ENCODE data around the gene BCL2. TPM values are rescaled to one million over a fixed set of nuclear protein-coding genes. Genes with fewer than 3 reads are reported as not detected.

The BCL2 gene
- total RNA-seq, 1 experiment from 2014 or later = 2.6 TPM

DNA sequence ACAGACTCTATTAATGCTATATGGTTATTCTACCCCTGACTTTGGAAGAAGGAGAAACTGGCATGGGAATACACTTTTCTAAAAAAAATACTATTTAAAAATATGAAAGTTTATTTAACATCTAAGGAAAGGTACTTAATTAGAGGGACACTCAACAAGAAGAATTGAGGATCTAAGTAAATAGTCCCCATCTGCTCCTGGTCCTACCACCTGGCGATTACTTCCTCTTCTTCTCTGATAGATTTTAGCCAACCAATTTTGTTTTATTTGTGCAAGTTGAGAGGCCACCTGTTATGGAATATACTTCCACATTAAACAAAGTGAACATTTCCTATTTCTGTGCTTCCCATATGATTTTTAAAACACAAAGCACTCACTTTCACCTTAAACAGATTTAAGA, 111.7 kb downstream of the BCL2 start:
- DNase-seq (ENCODE audit: low spot score) (no peak), ATAC-seq (no peak)
- Mint-ChIP-seq H3K9me3 (no peaks in the 10 kb centered on the region), H3K27me3 (ENCODE audit: low read depth) (no peaks in the 10 kb centered on the region), H3K36me3 (no peaks in the 10 kb centered on the region), H3K27ac (no peak overlapping the region), H3K4me3 (no peak overlapping the region), H3K4me1 (peaks cover 5% of the 10 kb centered on the region)
- no peak for TF ChIP-seq ATF1 (CRISPR knock-in tag; IDR thresholded peaks at IDR 0.05)
- no peak for TF ChIP-seq MYBL2 (CRISPR knock-in tag; IDR thresholded peaks at IDR 0.05)
- no peak for TF ChIP-seq MXD4 (CRISPR knock-in tag; IDR thresholded peaks at IDR 0.05; ENCODE audit: borderline replicate concordance)
- no peak for TF ChIP-seq ELF4 (CRISPR knock-in tag; IDR thresholded peaks at IDR 0.05; ENCODE audit: low read depth)
- TF ChIP-seq, protein P1, sequence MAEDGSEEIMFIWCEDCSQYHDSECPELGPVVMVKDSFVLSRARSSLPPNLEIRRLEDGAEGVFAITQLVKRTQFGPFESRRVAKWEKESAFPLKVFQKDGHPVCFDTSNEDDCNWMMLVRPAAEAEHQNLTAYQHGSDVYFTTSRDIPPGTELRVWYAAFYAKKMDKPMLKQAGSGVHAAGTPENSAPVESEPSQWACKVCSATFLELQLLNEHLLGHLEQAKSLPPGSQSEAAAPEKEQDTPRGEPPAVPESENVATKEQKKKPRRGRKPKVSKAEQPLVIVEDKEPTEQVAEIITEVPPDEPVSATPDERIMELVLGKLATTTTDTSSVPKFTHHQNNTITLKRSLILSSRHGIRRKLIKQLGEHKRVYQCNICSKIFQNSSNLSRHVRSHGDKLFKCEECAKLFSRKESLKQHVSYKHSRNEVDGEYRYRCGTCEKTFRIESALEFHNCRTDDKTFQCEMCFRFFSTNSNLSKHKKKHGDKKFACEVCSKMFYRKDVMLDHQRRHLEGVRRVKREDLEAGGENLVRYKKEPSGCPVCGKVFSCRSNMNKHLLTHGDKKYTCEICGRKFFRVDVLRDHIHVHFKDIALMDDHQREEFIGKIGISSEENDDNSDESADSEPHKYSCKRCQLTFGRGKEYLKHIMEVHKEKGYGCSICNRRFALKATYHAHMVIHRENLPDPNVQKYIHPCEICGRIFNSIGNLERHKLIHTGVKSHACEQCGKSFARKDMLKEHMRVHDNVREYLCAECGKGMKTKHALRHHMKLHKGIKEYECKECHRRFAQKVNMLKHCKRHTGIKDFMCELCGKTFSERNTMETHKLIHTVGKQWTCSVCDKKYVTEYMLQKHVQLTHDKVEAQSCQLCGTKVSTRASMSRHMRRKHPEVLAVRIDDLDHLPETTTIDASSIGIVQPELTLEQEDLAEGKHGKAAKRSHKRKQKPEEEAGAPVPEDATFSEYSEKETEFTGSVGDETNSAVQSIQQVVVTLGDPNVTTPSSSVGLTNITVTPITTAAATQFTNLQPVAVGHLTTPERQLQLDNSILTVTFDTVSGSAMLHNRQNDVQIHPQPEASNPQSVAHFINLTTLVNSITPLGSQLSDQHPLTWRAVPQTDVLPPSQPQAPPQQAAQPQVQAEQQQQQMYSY (CRISPR knock-in tag; IDR thresholded peaks at IDR 0.05) = no peak
- no peak for TF ChIP-seq CREB1 (CRISPR knock-in tag; IDR thresholded peaks at IDR 0.05)
- no peak for TF ChIP-seq ZNF138 (CRISPR knock-in tag; conservative IDR thresholded peaks at IDR 0.05)
- TF ChIP-seq, protein P2, sequence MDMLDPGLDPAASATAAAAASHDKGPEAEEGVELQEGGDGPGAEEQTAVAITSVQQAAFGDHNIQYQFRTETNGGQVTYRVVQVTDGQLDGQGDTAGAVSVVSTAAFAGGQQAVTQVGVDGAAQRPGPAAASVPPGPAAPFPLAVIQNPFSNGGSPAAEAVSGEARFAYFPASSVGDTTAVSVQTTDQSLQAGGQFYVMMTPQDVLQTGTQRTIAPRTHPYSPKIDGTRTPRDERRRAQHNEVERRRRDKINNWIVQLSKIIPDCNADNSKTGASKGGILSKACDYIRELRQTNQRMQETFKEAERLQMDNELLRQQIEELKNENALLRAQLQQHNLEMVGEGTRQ (CRISPR knock-in tag; IDR thresholded peaks at IDR 0.05) = no peak
- TF ChIP-seq ZNF263 (CRISPR knock-in tag; IDR thresholded peaks at IDR 0.05; ENCODE audit: low read depth) = no peak
- no peak for TF ChIP-seq ZNF423 (CRISPR knock-in tag; IDR thresholded peaks at IDR 0.05)
- POLR2A ChIA-PET = no interaction called here
- CTCF ChIA-PET = no interaction called here

GRCh38 chr18:63207143-63207790, 112.3 kb downstream of the BCL2 start:
- TF ChIP-seq E2F5 (CRISPR knock-in tag; IDR thresholded peaks at IDR 0.05) (no peak), HMGA2 (CRISPR knock-in tag; IDR thresholded peaks at IDR 0.05) (no peak), ATF1 (CRISPR knock-in tag; IDR thresholded peaks at IDR 0.05) (no peak), JAZF1 (CRISPR knock-in tag; IDR thresholded peaks at IDR 0.05) (no peak), NR2C2 (CRISPR knock-in tag; IDR thresholded peaks at IDR 0.05) (no peak), ZNF121 (CRISPR knock-in tag; IDR thresholded peaks at IDR 0.05) (no peak), SMAD3 (CRISPR knock-in tag; IDR thresholded peaks at IDR 0.05; ENCODE audit: borderline replicate concordance) (no peak), RELA (CRISPR knock-in tag; IDR thresholded peaks at IDR 0.05; ENCODE audit: borderline replicate concordance) (no peak), ELF4 (CRISPR knock-in tag; IDR thresholded peaks at IDR 0.05; ENCODE audit: low read depth) (no peak), ZNF425 (CRISPR knock-in tag; conservative IDR thresholded peaks at IDR 0.05) (no peak), EMX1 (CRISPR knock-in tag; IDR thresholded peaks at IDR 0.05) (no peak), ZNF263 (CRISPR knock-in tag; IDR thresholded peaks at IDR 0.05; ENCODE audit: low read depth) (no peak), TEAD4 (CRISPR knock-in tag; IDR thresholded peaks at IDR 0.05) (no peak), TCF7 (CRISPR knock-in tag; IDR thresholded peaks at IDR 0.05; ENCODE audit: low read depth) (no peak), ZNF232 (CRISPR knock-in tag; IDR thresholded peaks at IDR 0.05) (no peak), IRF1 (CRISPR knock-in tag; IDR thresholded peaks at IDR 0.05) (no peak), KAT7 (CRISPR knock-in tag; IDR thresholded peaks at IDR 0.05; ENCODE audit: borderline replicate concordance) (no peak)
- TF ChIP-seq, protein P3, sequence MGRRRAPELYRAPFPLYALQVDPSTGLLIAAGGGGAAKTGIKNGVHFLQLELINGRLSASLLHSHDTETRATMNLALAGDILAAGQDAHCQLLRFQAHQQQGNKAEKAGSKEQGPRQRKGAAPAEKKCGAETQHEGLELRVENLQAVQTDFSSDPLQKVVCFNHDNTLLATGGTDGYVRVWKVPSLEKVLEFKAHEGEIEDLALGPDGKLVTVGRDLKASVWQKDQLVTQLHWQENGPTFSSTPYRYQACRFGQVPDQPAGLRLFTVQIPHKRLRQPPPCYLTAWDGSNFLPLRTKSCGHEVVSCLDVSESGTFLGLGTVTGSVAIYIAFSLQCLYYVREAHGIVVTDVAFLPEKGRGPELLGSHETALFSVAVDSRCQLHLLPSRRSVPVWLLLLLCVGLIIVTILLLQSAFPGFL (CRISPR knock-in tag; IDR thresholded peaks at IDR 0.05; ENCODE audit: borderline replicate concordance) = no peak

More at GRCh38 chr18:63207143-63207790, 112.3 kb downstream of the BCL2 start:
- Mint-ChIP-seq H3K4me1 (peaks cover 5% of the 10 kb centered on the region), H3K36me3 (no peaks in the 10 kb centered on the region), H3K4me3 (no peak overlapping the region), H3K27me3 (ENCODE audit: low read depth) (no peaks in the 10 kb centered on the region), H3K9me3 (no peaks in the 10 kb centered on the region), H3K27ac (peak overlapping the region; percentile 7; the same call in 1 of the 2 replicates)
- ChIA-PET CTCF (no interaction called here), POLR2A (no interaction called here)
- ATAC-seq (no peak), DNase-seq (ENCODE audit: low spot score) (no peak)
